ENCODE data around the gene MRPS2. TPM values are rescaled to one million over a fixed set of nuclear protein-coding genes. Genes with fewer than 3 reads are reported as not detected.
A peak's percentile ranks its signal among the peaks of the same experiment; 100 is the strongest.
"Not testable (repeated sequence)": the region's sequence is repeated elsewhere in the genome, so short reads cannot be mapped to it uniquely, and the experiment has no call there.

The MRPS2 gene
- total RNA-seq, 1 donor from 2014 or later: 57.3 TPM

DNA sequence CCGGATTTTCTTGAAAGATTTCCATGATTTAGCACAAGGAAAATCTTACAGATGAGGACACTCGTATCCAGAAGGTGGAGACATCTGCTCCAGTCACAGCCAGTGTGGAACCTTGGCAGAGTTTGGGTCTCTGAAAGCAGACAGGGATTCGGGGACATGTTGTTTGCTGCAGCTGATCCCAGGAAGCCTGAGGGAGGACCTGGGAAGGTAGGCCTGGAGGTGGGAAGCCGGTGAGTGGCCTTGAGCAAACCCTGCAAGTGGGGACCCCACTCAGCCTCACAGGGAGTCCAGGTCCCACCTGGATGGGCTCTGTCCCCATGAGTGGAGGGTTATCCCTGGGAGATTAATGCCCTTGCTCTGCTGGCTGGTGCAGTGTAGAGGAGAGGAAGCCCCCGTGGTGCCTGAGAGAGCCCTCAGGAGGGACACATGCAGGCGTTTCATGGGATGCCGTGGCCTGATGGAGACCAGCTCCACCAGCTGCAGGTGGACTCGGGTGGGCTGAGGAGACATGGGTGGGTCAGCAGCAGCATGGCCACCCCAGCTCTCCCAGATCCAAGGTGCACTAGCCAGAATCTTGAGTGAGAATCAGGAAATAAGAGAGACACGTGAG is 7.8 kb downstream of the MRPS2 start:
- Histone ChIP-seq H3K4me3 (no peak overlapping the region), H3K36me3 (peaks cover 17 to 19% of the 10 kb centered on the region in 2 donors), H3K27me3 (no peaks in the 10 kb centered on the region), H3K9me3 (no peaks in the 10 kb centered on the region), H3K27ac (no peak overlapping the region), H3K4me1 (no peaks in the 10 kb centered on the region)
- peak in 1 of 2 donors; percentile 2 for DNase-seq (ENCODE audit: low spot score in 2 of 2)
- intact Hi-C loops (cut with DNase I): no loop called here
- TF ChIP-seq, protein P1, sequence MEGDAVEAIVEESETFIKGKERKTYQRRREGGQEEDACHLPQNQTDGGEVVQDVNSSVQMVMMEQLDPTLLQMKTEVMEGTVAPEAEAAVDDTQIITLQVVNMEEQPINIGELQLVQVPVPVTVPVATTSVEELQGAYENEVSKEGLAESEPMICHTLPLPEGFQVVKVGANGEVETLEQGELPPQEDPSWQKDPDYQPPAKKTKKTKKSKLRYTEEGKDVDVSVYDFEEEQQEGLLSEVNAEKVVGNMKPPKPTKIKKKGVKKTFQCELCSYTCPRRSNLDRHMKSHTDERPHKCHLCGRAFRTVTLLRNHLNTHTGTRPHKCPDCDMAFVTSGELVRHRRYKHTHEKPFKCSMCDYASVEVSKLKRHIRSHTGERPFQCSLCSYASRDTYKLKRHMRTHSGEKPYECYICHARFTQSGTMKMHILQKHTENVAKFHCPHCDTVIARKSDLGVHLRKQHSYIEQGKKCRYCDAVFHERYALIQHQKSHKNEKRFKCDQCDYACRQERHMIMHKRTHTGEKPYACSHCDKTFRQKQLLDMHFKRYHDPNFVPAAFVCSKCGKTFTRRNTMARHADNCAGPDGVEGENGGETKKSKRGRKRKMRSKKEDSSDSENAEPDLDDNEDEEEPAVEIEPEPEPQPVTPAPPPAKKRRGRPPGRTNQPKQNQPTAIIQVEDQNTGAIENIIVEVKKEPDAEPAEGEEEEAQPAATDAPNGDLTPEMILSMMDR (IDR thresholded peaks at IDR 0.05): no peak

DNA sequence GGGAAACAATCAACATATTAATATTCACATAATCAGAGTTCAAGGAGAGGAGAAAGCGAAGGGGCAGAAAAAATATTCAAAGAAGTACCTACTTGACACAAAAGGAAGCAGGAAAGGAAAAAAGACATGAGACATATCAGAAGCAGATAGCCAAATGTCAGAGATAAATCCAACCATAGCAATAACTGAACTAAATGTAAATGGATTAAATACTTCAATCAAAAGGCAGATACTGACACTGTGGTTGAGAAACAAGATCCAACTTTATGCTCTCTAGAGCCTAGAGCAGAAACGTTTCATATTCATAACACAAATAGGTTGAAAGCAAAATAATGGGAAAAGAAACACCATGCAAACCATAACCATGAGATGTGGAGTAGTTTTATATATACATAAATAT is 9.0 kb downstream of the MRPS2 start:
- Histone ChIP-seq H3K36me3 (peaks cover 6 to 8% of the 10 kb centered on the region in 2 donors), H3K27me3 (no peaks in the 10 kb centered on the region), H3K27ac (no peak overlapping the region), H3K4me1 (no peaks in the 10 kb centered on the region), H3K9me3 (no peaks in the 10 kb centered on the region), H3K4me3 (no peak overlapping the region)
- TF ChIP-seq, protein P1 (IDR thresholded peaks at IDR 0.05): no peak
- intact Hi-C loops (cut with DNase I): no loop called here
- no peak for DNase-seq (ENCODE audit: low spot score in 2 of 2)

DNA sequence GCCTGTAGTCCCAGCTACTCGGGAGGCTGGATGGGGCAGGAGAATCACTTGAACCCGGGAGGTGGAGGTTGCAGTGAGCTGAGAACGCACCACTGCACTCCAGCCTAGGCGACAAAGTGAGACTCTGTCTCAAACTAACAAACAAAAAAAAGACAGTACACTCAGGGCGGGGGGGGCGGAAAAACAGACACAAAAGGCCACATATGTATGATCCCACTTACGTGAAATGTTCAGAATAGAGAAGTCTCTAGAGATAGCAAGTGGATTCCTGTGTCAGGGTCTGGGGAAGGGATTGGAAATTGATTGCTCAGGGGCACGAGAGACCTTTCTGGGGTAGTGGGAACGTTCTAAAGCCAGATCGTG is 11.7 kb downstream of the MRPS2 start:
- Histone ChIP-seq H3K27me3 (no peaks in the 10 kb centered on the region), H3K27ac (no peak overlapping the region), H3K36me3 (no peaks in the 10 kb centered on the region), H3K4me3 (no peak overlapping the region), H3K9me3 (no peaks in the 10 kb centered on the region), H3K4me1 (no peaks in the 10 kb centered on the region)
- intact Hi-C loops (cut with DNase I): no loop called here
- TF ChIP-seq, protein P1 (IDR thresholded peaks at IDR 0.05): no peak
- no peak for DNase-seq (ENCODE audit: low spot score in 2 of 2)

DNA sequence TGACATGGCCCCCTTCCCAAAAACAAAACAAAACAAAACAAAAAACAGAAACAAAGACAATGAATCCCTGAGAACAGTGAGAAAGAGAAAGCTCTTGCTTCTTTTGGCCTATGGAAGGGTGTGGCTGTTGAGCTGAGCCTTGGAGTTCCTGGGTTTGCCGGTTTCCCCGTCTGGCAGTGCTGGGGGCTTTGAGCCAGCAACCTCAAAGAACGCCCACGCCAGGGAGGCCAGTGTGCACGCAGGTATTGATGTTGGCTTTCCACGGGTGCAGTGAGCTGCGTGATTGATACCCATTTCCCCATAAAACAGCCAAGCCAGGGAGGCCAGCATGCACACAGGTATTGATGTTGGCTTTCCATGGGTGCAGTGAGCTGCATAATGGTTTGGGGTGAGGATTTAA is 12.4 kb downstream of the MRPS2 start:
- Histone ChIP-seq H3K4me1 (no peaks in the 10 kb centered on the region), H3K36me3 (no peaks in the 10 kb centered on the region), H3K4me3 (no peak overlapping the region), H3K9me3 (no peaks in the 10 kb centered on the region), H3K27me3 (no peaks in the 10 kb centered on the region), H3K27ac (no peak overlapping the region)
- intact Hi-C loops (cut with DNase I): no loop called here
- DNase-seq (ENCODE audit: low spot score in 2 of 2): no peak
- TF ChIP-seq, protein P1 (IDR thresholded peaks at IDR 0.05): no peak

DNA sequence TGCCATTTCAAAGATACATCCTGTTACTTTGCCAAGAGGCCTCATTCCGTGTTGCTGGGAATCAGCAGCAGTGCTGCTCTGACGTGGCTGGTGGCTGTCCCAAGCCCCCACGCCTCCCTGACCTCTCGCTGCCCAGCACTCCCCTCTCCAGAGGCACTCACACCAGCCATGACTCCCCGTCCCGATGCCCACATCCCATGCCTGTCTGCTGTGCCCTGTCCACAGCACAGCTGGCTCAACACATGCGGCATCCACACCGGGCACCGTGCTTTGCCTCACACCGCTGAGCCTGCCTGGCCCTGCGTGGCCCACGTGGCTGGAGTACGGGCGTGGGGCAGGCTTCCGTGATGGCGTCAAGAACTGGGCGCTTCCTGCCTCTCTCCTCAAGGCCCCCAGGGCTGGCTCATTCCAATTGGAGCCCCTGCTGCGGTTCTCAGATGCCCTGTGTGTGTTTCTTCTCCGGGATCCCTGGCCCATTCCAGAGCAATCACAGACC is 12.9 kb downstream of the MRPS2 start:
- no peaks in the 10 kb centered on the region for H3K36me3 ChIP-seq
- TF ChIP-seq, protein P1 (IDR thresholded peaks at IDR 0.05): no peak
- DNase-seq (ENCODE audit: low spot score in 2 of 2): peak in 1 of 2 donors; percentile 5

DNA sequence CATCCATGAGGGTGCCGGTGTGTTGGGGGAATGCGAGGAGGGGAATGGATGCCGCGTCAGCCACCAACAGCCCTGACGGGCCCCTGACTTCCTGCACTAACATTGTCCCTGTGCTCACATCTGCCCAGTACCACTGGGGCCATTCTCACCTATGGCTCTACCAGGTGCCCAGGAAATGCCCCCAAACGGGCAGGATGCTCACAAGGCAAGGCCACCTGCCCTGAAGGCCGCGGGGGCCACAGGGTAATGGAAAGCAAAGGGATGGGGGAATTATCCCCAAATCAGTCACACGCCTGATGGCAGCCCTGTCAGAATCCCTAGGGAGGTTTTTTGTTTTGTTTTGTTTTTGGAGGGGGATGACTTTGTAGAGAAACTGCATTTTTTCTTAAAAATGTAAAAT is 13.4 kb downstream of the MRPS2 start:
- H3K36me3 ChIP-seq; H3K27me3 ChIP-seq; DNase-seq (ENCODE audit: low spot score in 2 of 2); H3K9me3 ChIP-seq; H3K4me1 ChIP-seq; intact Hi-C loops (cut with DNase I); H3K27ac ChIP-seq; H3K4me3 ChIP-seq: not testable (repeated sequence)

More for the DNA sequence above, 12.9 kb downstream of the MRPS2 start:
- H3K4me1 ChIP-seq: no peaks in the 10 kb centered on the region
- no peaks in the 10 kb centered on the region for H3K9me3 ChIP-seq
- H3K27ac ChIP-seq: no peak overlapping the region
- intact Hi-C loops (cut with DNase I): no loop called here
- H3K27me3 ChIP-seq: no peaks in the 10 kb centered on the region
- no peak overlapping the region for H3K4me3 ChIP-seq

Measured in ascending aorta (tissue), 2 donors.